Panc1 (cell line): ENCODE measurements around the gene PLA2G12B. TPM values are rescaled to one million over a fixed set of nuclear protein-coding genes. Genes with fewer than 3 reads are reported as not detected.

ENCODE experiments used
- ATAC-seq: fragments of 200-7000 bp; cut with Tn5 transposase; 2 replicates; pipeline ENCODE4 v1.9.1; 2020; ENCODE audit warnings: mild to moderate bottlenecking, moderate library complexity
- BruUV-seq: library from RNA; stranded (reverse); fragments of 400-500 nt; replicated peaks from 2 replicates; lab custom pipeline; 2021; lab: Mats Ljungman, UMichigan
- CTCF ChIA-PET: fragments of 300-600 bp; sonication (Branson Sonifier 250); formaldehyde crosslinking; loops from one replicate; lab custom pipeline; 2022; ENCODE audit warnings: antibody characterized with exemption; lab: Charles Lee
- POLR2A ChIA-PET: fragments of 300-600 bp; sonication (Branson Sonifier 250); formaldehyde crosslinking; loops from one replicate; lab custom pipeline; 2022; ENCODE audit warnings: antibody characterized with exemption; lab: Charles Lee
- DNase-seq: peaks from one replicate; pipeline ENCODE4 v3.0.0-alpha.2; 2010; ENCODE audit warnings: low read depth, low spot score
- H3K27ac ChIP-seq: 2 replicates; pipeline ENCODE4 v1.5.1; 2011; ENCODE audit warnings: mild to moderate bottlenecking, low read length, inconsistent platforms
- H3K27me3 ChIP-seq: fragments of 200-500 bp; sonication (Bioruptor generic); 2 replicates; pipeline ENCODE4 v1.6.0; 2014; ENCODE audit warnings: low read length, inconsistent platforms; ENCODE audit not compliant: control insufficient read depth, insufficient read depth
- H3K36me3 ChIP-seq: fragments of 200-500 bp; sonication (Bioruptor generic); 2 replicates; pipeline ENCODE4 v1.5.1; 2014; ENCODE audit warnings: inconsistent platforms, mild to moderate bottlenecking, low read length, moderate library complexity; ENCODE audit not compliant: control insufficient read depth, insufficient read depth
- H3K4me1 ChIP-seq: 2 replicates; pipeline ENCODE4 v1.5.1; 2011; ENCODE audit warnings: inconsistent platforms, mild to moderate bottlenecking, low read length, moderate library complexity; ENCODE audit not compliant: control insufficient read depth, insufficient read depth
- H3K4me3 ChIP-seq, 2 experiments: 2 replicates each; pipeline ENCODE4 v1.5.1; 2011 to 2012; ENCODE audit warnings: low read depth in 2 of 2, low read length in 2 of 2, mild to moderate bottlenecking in 2 of 2, inconsistent platforms in 1 of 2, moderate library complexity in 1 of 2
- H3K9me3 ChIP-seq: fragments of 200-500 bp; sonication (Bioruptor generic); 2 replicates; pipeline ENCODE4 v1.5.1; 2014; ENCODE audit warnings: low read depth, mild to moderate bottlenecking, inconsistent platforms, low read length, moderate library complexity; ENCODE audit not compliant: control insufficient read depth, insufficient read depth
- CTCF ChIP-seq: fragments of 450-650 bp; IDR thresholded peaks from 2 replicates; pipeline ENCODE4 v1.5.1; 2017; ENCODE audit warnings: mild to moderate bottlenecking
- POLR2AphosphoS5 ChIP-seq: IDR thresholded peaks from 2 replicates; pipeline ENCODE4 v1.6.1; 2012; ENCODE audit warnings: mild to moderate bottlenecking, low read depth, low read length, moderate library complexity
- SIN3A ChIP-seq: IDR thresholded peaks from 2 replicates; pipeline ENCODE4 v1.6.1; 2012; ENCODE audit warnings: low read depth, mild to moderate bottlenecking, low read length, moderate library complexity, borderline replicate concordance; ENCODE audit not compliant: insufficient read depth
- TCF7L2 ChIP-seq: IDR thresholded peaks from 2 replicates; pipeline ENCODE4 v1.6.1; 2011; ENCODE audit warnings: mild to moderate bottlenecking, low read depth, low read length, inconsistent platforms
- in situ Hi-C: cut with HindIII; loops from 2 replicates; pipeline ENCODE4 v1.10.0; 2016; ENCODE audit warnings: low sequenced_read_pairs, low pct_unique_long_range_greater_than_20kb
- intact Hi-C: fragments of 100-400 bp; cut with micrococcal nuclease; formaldehyde crosslinking; loops from one replicate; pipeline ENCODE4 v1.10.0; 2022; ENCODE audit not compliant: unreplicated experiment
- total RNA-seq: library from RNA; stranded (reverse); gene quantifications from one replicate; pipeline ENCODE4 v1.2.1, GENCODE V29; 2021; ENCODE audit not compliant: unreplicated experiment
- TF ChIP-seq, protein P1 (sequence below), 2 experiments: IDR thresholded peaks; 2 replicates each; pipeline ENCODE4 v1.6.1; 2011 to 2012; ENCODE audit warnings: low read depth in 2 of 2, control low read depth in 1 of 2, low read length in 1 of 2, mild to moderate bottlenecking in 1 of 2, moderate library complexity in 1 of 2; ENCODE audit not compliant: insufficient read depth in 1 of 2

PLA2G12B gene
- total RNA-seq, 1 experiment from 2014 or later, result not detected

DNA sequence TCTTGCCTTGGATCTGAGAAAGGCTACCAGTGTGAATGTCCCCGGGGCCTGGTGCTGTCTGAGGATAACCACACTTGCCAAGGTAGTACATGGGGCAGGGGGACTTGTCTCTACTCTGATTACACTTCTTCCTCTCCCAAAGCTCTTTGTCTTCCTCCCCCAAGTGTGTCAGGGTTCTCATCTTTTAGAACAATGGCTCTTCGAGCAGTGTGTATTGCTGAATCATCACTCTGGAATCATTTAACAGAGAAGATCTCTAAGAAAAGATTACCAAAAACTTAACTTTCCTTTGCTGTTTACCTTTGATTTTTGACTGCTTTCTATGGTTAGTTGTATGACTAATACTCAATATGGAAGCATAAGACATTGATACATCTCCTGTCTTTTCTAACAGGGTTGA is 42.8 kb downstream of the PLA2G12B start:
- no TSS peak for BruUV-seq
- ChIA-PET POLR2A (no interaction called here), CTCF (no interaction called here)
- in situ Hi-C loops, result no loop called here
- DNase-seq (no peak), ATAC-seq (no peak)
- H3K27ac ChIP-seq, result no peak overlapping the region
- H3K9me3 ChIP-seq, result no peaks in the 10 kb centered on the region
- H3K36me3 ChIP-seq, result no peaks in the 10 kb centered on the region
- intact Hi-C loops, result no loop called here
- H3K4me3 ChIP-seq, result no peak overlapping the region
- no peak for TF ChIP-seq CTCF
- no peaks in the 10 kb centered on the region for H3K4me1 ChIP-seq
- H3K27me3 ChIP-seq, result no peaks in the 10 kb centered on the region

DNA sequence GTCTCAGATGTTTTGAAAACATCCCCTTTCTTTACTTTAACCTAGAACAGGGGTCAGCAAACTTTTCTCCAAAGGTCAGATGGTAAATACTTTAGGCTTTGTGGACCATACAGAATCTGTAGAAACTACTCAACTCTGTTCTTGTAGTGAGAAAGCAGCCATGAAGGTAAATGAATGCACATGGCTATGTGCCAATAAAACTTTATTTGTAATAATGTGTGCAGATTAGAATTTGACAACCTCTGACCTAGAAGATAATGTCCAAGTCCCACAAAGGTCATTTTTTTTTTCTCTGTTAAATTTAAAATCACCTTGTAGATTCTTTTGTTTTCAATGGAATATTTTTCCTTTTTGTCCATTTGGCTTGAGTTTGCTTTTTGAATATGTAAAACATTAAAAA is 43.9 kb downstream of the PLA2G12B start:
- intact Hi-C loops, result no loop called here
- H3K27ac ChIP-seq, result no peak overlapping the region
- ATAC-seq, result no peak
- TF ChIP-seq, protein P1, sequence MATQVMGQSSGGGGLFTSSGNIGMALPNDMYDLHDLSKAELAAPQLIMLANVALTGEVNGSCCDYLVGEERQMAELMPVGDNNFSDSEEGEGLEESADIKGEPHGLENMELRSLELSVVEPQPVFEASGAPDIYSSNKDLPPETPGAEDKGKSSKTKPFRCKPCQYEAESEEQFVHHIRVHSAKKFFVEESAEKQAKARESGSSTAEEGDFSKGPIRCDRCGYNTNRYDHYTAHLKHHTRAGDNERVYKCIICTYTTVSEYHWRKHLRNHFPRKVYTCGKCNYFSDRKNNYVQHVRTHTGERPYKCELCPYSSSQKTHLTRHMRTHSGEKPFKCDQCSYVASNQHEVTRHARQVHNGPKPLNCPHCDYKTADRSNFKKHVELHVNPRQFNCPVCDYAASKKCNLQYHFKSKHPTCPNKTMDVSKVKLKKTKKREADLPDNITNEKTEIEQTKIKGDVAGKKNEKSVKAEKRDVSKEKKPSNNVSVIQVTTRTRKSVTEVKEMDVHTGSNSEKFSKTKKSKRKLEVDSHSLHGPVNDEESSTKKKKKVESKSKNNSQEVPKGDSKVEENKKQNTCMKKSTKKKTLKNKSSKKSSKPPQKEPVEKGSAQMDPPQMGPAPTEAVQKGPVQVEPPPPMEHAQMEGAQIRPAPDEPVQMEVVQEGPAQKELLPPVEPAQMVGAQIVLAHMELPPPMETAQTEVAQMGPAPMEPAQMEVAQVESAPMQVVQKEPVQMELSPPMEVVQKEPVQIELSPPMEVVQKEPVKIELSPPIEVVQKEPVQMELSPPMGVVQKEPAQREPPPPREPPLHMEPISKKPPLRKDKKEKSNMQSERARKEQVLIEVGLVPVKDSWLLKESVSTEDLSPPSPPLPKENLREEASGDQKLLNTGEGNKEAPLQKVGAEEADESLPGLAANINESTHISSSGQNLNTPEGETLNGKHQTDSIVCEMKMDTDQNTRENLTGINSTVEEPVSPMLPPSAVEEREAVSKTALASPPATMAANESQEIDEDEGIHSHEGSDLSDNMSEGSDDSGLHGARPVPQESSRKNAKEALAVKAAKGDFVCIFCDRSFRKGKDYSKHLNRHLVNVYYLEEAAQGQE (IDR thresholded peaks at IDR 0.05; ENCODE audit: insufficient read depth in 1 of 2, low read depth in 2 of 2, low read length in 1 of 2), result no peak
- TF ChIP-seq SIN3A, result no peak
- no peak for TF ChIP-seq TCF7L2
- TF ChIP-seq POLR2AphosphoS5, result no peak
- TF ChIP-seq CTCF, result no peak
- ChIA-PET POLR2A (interaction anchor here (0.5 kb wide), 1 partner anchor 137 kb away, joined by 10 read pairs; no protein-coding TSS in a partner anchor), CTCF (no interaction called here)
- no peaks in the 10 kb centered on the region for H3K36me3 ChIP-seq
- no TSS peak for BruUV-seq
- H3K4me3 ChIP-seq, result no peak overlapping the region
- DNase-seq, result no peak
- in situ Hi-C loops, result no loop called here
- no peaks in the 10 kb centered on the region for H3K4me1 ChIP-seq
- H3K27me3 ChIP-seq, result no peaks in the 10 kb centered on the region
- H3K9me3 ChIP-seq, result no peaks in the 10 kb centered on the region

GRCh38 chr10:72906446-72906845 is 48.2 kb downstream of the PLA2G12B start:
- TF ChIP-seq POLR2AphosphoS5, result no peak
- Histone ChIP-seq H3K27me3 (no peaks in the 10 kb centered on the region), H3K9me3 (no peaks in the 10 kb centered on the region), H3K4me3 (no peak overlapping the region), H3K4me1 (no peaks in the 10 kb centered on the region), H3K27ac (no peak overlapping the region), H3K36me3 (no peaks in the 10 kb centered on the region)
- in situ Hi-C loops (no loop called here), intact Hi-C loops (no loop called here)
- ChIA-PET POLR2A (no interaction called here), CTCF (no interaction called here)
- ATAC-seq (no peak), DNase-seq (no peak)
- BruUV-seq, result no TSS peak
